ENCODE results near the gene OXSR1.
"Not testable (repeated sequence)": the region's sequence is repeated elsewhere in the genome, so short reads cannot be mapped to it uniquely, and the experiment has no call there.

OXSR1 gene

DNA sequence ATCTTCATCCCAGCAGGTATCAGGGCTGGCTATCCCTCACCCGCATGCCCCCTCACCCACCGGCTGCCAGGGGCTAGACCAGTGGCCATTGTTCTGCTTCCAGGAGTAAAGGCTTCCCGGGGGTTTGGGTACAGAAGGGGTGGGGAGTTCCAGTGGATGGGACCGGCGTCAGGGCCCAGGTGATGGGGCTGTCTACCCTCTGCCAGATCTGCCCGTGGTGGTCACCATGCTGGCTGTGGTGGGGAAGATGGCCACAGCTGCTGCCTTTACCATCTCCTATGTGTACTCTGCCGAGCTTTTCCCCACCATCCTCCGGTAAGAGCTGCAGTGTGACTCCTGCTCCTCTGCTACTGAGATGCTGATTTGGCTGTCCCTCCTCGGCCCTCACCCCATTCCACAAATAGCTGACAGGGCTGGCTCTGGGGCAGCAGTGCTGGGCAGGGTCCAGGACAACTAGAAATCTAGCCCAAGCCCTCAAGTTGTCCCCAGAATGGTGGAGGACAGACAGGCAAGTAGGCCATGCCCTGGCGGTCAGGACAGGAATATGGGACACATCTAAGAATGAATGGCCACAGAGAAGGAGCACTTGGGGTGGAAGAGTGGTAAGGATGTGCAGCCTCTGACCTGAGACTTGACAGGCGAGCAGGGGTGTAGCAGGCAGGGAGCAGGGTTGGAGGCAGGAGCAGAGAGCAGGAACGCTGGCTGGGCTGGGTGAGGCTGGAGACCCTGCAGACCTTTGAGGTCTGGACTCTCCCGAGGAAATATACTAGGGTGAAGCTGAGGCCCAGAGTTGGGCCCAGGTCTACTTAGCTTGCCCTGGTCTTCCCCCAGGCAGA is 111.0 kb downstream of the OXSR1 start:
- no peak for DNase-seq

DNA sequence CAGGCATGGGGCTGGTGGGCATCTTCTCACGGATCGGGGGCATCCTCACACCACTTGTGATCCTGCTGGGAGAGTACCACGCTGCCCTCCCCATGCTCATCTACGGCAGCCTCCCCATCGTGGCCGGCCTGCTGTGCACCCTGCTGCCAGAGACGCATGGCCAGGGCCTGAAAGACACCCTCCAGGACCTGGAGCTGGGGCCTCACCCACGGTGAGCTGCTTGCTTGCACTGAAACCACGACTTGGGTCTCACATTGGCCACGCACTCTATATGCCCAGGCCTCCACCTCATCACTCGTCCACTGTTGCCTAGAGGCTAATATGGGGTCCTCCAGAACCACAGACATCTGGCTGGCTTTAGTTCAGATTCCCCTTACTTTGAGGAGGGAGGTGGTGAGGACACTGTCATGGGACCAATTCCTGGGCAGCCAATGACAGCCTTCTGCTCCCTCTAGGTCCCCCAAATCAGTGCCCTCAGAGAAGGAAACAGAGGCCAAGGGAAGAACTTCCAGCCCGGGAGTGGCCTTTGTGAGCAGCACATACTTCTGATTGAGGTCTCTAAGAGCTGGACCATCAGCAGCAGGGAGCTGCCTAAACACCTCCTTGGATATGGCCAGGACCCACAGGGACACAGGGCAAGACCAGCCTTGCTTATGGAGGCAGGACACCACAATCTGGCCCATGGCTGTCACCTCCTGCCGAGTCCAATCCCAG is 111.7 kb downstream of the OXSR1 start:
- DNase-seq = no peak

DNA sequence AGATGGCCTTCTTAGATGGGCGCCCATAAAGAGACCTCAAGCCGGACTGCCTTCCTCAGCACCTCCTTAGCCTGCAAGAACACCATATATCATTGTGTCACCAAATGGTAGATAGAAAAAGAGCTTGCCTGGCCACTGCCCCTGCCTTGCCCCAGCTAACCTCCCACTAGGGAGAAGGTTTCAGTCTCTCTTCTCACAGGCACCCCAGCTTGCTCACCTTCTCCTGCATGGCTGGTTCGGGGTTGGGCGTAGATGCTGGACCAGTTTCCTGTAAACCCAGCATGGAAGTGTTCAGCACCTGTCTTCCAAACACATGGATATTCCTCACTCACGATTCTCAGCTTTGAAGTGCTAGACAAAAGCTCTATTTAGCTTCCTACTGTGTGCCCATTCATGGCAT is 113.5 kb downstream of the OXSR1 start:
- peak; percentile 4 for DNase-seq

DNA sequence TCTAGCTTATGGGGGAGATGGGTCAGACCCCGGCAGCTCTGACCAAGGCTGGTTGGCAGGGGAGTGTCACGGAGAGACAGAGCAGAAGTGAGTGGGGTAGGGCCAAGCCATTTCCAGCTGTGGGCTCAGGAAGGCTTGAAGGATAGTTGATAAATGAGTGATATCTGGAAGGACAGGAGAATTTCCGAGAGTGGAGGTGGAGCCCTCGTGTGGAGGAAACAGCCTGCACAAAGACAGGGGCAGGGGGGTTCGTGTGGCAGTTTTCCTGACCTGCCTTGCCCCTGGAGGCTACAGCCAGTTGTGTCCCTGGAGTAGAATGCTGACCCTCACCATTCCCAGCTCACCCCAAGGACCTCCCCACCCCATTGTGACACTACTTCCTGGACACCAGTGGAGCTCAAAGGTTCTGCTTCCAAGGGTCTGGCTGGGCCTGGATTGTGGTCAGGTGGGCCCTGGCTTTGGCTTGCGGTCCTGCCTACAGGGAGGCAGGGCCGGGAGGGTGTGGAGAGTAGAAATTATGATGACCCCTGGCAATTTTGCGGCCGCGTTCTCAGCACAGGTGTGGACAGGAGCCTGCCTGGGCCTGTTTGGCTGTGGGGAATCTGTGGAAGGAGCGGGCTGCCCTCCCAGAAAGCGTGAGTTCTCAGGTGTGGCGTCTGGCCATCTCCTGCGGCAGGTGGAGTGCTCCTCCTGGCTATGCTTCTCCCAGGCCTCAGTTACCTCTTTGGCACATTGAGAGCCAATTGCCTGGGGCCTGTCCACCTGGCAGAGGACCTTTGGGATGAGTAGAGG is 116.8 kb downstream of the OXSR1 start, which contains the start of gene SLC22A14:
SLC22A14 (plus strand) TSS at position 400 of the 792 bp plus-strand sequence. CDS start 23,733 bp downstream, outside the sequence.
- DNase-seq = no peak

DNA sequence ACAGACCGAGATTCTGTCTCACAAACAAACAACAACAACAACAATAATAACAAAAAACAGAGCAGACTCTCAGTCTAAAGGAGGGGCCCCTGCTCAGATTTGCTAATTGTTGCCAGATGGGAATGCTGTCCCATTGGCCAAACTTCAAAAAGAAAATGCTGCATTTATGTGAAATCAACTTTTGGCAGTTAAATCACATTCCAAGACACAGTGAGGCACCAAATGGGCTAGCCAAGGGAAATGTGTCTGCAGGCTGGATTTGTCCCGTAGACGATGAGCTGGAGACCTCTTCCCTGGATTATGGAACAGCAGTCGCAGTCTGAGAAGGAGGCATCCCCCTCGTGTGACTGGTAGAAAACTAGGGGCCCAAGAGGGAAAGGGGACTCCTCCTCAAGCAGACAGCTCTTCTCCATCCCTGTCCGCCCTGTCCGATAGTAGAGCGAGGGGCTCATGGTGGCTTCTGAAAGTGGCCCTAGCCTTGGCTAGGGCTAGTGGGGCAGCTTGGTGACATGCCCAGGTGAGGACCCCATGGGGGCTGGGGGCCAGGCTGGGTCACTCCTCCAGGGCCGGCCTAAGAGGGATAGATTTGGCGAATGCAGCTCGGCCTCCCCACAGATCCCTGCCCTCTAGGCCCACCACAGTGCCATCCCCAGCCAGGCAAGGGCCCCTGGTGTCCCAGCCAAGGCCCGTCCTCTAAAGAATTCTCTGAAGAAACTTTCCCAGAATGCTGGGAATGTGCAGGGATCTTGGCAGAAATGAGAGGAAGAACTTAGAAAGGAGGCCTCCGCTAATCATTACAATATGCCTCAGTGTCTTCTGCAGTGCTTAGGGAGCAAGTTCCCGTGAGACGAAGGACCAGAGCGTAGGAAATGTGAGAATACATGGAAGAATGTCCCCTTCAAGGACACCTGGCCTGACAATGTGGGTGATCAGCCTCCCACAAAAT is 118.7 kb downstream of the OXSR1 start:
- DNase-seq = no peak

DNA sequence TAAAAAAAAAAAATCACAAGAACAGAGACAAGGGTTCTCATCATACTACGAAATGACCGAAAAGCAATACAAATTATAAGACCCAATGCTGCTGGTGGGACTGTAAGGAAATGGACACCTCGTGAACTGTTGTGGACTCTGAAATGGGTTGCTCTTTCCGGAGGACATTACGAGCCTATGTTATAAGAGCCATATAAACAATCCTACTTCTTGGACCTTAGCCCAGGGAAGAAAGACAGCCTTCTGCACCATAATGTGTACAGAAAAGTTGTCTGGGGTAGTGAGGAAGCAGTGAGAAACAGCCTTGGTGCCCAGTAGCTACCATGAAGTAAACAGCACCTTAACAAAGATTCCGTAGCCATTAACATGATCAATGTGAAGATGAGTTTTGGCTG is 119.4 kb downstream of the OXSR1 start:
- DNase-seq = no peak

DNA sequence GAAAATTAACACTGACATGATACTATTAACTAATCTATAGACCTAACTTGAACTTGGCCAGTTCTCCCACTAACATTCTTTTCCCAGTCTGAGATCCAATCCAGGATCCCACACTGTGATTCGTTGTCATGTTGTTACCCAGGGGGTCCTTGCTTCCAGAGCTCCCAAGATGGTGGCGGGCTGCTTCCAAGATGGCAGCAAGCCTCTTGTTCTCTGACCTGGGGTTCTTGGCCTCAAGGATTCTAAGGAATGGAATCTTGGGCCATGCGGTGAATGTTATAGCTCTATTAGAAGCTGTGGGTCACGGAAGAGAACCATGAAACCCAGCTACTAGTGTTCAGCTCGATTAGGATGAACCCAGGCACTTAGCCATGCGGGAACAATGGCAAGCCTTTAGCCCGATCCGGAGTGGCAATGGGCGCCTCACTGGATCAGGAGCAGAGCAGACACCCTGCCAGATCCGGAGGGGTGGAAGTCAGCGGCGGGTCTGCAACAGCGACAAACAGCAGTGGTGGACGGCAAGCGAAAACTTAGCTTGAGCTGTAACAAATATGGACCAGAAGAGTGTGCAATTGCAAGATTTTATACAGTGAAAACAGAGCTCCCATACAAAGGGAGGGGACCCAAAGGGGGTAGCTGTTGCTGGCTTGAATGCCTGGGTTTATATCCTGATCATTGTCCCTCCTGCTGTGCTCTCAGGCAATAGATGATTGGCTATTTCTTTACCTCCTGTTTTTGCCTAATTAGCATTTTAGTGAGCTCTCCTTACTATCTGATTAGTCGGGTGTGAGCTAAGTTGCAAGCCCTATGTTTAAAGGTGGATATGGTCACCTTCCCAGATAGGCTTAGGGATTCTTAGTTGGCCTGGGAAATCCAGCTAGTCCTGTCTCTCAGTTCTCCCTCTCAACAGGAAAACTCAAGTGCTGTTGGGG is 124.2 kb downstream of the OXSR1 start:
- DNase-seq = not testable (repeated sequence)

DNA sequence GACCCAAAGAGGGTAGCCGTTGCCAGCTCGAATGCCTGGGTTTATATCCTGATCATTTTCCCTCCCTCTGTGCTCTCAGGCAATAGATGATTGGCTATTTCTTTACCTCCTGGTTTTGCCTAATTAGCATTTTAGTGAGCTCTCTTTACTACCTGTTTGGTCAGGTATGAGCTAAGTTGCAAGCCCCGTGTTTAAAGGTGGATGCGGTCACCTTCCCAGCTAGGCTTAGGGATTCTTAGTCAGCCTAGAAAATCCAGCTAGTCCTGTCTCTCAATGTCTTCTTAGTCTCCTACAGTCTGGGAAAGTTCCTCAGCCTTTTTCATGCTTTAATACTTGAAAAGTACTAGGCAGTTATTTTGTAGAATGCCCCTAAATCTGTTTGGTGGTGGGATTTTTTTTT is 131.7 kb downstream of the OXSR1 start:
- DNase-seq = not testable (repeated sequence)

DNA sequence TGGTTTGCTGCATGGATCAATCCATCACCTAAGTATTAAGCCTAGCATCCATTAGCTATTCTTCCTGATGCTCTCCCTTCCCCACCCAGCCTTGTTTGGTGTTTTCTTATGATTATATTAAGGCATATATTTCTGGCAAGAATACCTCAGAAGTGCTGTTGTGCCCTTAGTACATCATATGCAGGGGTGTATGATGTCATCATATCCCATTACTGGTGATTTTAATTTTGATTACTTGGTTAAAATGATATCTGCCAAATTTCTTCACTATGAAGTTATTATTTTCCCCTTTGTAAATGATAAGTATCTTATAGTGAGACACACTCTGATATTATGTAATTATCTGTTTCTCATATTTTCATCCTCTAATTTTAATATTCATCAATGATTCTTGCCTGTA is 132.2 kb downstream of the OXSR1 start:
- no peak for DNase-seq

DNA sequence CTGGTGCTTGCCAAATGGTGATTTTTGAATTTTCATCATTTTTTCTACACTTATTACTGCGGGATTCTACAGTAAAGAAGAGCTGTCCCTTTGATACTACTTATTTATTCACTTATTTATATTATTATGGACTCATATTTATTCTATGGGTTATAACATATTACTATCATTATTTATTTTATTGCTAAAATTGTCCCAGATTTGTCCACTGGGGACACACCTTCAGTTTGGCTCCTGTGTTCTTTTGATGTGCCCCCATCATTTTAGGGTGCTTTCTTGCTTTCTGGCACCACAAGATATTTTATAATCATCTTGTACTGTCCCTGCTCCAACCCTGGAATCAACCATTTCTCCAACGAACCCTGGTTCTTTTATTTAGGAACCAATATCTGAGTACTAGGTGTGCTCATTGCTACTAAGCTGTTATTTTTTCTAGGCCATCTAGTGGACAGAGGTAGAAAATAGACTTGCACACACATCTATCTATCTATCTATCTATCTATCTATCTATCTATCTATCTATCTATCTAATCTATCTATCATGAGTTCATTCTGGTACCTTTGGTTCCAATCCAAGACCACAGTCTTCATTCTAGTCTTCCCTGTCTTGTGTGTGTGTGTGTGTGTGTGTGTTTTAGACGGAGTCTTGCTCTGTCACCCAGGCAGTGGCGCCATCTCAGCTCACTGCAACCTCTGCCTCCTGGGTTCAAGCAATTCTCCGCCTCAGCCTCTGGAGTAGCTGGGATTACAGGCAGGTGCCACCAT is 132.8 kb downstream of the OXSR1 start:
- peak; percentile 6 for DNase-seq
